GF-D8 (cell line): Measurements from ENCODE around the gene TSGA10.
"Not testable (repeated sequence)": the region's sequence is repeated elsewhere in the genome, so short reads cannot be mapped to it uniquely, and the experiment has no call there.

Source experiments
- DNase-seq: peaks from one replicate; lab custom pipeline; 2025; lab: John Stamatoyannopoulos, UW

TSGA10 gene, protein sequence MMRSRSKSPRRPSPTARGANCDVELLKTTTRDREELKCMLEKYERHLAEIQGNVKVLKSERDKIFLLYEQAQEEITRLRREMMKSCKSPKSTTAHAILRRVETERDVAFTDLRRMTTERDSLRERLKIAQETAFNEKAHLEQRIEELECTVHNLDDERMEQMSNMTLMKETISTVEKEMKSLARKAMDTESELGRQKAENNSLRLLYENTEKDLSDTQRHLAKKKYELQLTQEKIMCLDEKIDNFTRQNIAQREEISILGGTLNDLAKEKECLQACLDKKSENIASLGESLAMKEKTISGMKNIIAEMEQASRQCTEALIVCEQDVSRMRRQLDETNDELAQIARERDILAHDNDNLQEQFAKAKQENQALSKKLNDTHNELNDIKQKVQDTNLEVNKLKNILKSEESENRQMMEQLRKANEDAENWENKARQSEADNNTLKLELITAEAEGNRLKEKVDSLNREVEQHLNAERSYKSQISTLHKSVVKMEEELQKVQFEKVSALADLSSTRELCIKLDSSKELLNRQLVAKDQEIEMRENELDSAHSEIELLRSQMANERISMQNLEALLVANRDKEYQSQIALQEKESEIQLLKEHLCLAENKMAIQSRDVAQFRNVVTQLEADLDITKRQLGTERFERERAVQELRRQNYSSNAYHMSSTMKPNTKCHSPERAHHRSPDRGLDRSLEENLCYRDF

DNA sequence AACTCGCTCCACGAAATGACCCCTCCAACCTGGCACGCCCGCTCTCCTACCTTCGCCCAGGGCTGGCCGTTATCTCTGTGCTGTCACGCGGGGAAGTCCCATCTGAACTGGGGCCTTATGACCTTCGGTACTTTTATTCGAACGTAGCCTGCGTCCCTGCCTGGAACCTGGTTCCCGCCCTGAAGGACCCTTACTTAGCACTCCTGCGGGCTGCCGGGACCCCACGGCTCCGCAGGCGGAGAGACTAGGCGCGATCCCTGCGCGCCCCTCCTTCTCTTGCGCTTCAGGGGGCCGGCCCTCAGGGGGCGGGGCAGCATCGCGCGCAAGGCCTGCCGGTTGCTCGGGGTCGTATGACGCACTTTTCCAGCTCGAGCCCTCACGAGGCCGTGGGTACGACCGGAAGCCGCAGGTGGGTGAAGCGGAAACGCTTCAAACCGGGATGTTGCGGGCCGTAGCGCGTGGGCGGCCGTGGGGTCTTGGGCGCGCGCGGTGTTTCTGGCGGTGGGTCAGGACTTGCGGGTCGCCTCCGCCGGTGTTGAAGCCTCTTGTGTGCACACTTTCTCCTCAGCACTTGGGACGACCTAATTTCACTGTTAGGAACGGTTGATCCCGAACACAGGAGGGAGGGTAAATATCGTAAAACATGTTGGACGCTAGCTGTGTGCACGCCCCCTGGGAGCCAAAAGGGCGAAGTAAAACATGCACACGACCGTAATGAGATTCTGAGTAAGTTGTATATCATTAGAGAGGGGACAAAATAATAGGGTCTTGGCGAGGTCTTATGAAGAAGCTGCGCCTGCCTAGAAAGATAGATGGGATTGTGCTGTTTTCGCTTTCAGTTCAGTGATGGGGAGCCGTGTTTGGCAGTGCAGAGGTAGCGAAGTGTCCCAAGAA is at the start of gene TSGA10, which contains the start of gene LIPT1:
TSS of gene TSGA10 (minus strand) at position 300 of the 894 bp plus-strand sequence. CDS start 45,503 bp downstream, outside the sequence.
TSS of gene LIPT1 (plus strand) at position 325 of the 894 bp plus-strand sequence. CDS start 6,991 bp downstream, outside the sequence.
- peak; percentile 67 for DNase-seq

DNA sequence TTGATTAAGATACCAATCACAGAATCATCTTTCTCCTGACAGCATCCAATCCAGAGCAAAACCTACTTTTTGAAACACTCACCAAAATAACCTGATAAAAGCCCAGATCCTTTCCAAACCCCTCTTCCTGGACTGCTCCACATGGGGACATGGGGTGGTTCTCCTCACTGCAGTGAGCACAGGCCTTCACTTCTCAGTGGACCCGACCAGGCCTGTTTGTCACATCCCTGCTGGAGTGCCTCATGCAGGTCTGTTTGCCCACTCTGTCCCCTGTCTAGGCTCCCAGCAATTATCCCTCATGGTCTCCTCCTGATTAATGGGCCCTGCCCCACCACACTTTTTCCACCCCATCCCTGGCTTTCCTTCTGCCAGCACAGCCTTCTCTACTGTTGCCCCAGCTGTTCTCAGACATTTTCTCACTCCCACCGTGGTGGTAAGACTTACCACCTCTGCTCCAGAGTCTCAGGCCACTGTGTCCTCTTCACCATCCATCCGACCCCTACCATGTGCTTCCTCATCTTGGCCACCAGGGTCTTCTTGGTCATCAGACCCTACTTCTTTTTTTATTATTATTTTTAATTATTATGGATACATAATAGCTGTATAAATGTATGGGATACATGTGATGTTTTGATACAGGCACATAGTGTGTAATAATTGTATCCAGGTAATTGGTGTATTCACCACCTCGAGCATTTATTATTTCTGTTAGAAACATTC is 47.4 kb upstream of the TSGA10 start:
- DNase-seq = no peak

DNA sequence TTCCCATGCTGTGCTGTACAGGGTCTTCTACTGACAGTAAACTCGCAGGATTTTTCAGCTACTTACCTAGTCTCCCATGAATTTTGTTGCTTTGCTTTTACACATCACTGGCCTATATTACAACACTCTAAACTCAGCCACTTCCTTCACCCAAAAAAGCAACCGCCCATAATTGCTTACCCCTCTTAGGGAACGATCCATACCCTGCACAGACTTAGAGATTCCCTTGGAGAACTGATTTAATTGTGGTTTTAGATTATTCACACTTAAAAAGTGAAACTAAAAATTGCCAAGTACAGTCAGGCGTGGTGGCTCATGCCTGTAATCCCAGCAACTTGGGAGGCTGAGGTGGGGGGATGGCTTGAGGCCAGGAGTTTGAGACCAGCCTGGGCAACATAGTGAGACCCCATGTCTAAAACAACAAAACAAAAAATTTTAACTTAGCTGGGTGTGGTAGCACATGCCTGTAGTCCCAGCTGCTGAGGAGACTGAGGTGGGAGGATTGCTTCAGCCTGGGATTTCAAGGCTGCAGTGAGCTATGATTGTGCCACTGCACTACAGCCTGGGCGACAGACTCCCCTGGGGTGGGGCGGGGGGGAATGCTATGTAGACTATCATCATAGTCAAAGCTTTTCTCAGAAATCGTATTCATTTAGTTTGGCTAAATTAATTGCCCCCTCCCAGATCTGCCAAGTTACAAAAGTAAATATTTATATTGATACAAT is 45.5 kb upstream of the TSGA10 start:
- DNase-seq = no peak

DNA sequence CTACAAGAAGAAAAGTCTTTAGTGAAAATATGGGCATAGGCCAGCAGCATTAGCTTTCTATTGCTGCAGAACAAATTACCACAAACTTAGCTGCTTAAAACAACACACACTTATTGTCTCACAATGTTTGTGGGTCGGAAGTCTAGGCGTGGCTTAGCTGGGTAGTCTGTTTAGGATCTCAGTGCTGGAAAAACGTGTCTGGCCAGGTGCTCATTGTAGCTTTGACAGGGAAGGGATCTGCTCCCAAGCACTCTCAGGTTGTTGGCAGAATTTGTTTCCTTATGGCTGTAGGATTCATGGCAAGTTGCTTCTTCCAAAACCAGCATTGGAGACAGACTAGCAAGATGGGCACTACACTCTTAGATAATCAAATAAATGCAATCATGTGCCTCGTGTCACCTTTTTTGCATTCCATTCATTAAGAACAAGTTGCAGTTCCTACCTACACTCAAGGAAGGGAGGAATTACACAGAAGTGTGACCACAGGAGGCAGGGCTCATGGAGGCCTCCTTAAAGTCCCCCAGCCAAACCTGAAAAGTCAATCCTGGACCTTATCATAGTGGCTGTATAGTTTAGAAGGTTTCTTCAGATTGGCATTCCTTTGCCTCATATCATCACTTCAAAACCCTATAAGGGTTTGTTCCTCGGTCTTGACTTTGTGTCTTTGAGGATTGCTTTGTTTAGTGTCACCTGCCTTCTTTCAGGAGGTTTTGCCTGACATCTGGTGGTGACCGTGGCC is 43.5 kb upstream of the TSGA10 start:
- DNase-seq = no peak

DNA sequence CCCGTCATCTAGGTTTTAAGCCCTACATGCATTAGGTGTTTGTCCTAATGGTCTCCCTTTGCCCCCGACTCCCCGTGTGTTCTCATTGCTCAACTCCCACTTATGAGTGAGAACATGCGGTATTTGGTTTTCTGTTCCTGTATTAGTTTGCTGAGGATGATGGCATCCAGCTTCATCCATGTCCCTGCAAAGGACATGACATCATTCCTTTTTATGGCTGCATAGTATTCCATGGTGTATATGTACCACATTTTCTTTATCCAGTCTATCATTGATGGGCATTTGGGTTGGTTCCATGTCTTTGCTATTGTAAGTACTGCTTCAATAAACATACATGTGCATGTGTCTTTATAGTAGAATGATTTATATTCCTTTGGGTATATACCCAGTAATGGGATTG is 37.6 kb upstream of the TSGA10 start:
- DNase-seq = not testable (repeated sequence)

DNA sequence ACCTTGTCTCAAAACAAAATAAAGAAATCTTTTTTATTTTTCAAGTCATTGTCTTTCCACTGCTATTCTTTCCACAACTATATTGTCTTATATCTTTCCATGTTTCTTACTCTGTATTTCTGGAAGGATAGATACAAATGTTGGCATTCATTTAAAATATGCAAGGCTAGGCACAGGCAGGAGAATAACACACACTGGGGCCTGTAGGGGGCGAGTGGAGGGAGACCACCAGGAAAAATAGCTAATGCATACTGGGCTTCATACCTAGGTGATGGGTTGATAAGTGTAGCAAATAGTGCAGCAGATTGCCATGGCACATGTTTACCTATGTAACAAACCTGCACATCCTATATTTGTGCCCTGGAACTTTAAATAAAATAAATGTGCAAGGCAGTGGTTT is 35.8 kb upstream of the TSGA10 start:
- no peak for DNase-seq

DNA sequence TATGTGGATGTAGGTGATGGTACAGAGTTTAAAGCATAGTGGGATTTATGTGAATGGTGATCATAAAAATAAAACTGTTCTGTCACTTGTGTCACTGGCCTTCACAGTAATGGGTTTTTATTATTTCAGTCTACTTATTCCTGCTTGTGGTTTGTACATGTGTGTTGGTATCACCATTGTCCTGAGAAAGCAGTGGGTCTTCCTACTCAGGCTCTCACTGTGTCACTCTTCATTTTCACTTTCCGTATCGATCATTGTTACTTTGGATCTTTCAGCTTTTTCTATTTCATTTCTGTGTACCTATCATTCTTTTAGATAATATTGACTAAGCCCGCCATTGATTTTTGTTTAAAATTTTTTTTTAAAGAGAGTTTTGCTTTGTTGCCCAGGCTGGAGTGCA is 33.6 kb upstream of the TSGA10 start:
- DNase-seq = no peak

DNA sequence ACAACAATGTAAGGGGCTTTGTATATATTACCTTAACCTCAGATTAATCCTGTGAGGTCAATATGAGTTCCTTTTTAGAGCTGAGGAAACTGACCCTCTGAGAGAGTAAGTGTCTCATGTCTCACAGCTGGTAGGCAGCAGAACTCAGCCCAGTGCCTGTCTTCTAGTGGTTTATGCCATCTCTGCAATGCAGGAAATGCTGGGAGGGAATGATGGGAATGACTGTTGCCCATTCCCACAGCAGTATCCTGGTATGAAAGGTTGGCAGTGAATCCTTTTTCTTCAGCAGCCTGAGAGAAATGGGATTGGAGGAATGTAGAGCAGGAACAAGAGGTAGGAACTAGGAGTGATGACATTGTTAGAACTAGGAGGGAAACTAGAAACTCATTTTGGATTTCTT is 32.3 kb upstream of the TSGA10 start:
- DNase-seq = no peak

DNA sequence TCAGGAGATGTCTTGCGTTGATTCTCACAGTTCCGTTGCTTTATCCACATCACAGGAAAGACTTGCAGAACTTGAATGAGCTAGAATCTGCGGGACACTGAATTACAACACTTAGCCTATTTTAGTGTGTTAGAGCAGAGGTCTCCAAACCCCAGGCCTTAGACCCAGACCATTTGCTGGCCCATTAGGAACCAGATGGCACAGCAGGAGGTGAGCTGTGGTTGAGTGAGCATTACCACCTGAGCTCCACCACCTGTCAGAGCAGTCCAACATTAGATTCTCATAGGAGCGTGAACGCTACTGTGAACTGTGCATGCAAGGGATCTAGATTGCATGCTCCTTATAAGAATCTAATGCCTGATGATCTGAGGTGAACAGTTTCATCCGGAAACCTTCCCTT is 30.1 kb upstream of the TSGA10 start:
- no peak for DNase-seq

DNA sequence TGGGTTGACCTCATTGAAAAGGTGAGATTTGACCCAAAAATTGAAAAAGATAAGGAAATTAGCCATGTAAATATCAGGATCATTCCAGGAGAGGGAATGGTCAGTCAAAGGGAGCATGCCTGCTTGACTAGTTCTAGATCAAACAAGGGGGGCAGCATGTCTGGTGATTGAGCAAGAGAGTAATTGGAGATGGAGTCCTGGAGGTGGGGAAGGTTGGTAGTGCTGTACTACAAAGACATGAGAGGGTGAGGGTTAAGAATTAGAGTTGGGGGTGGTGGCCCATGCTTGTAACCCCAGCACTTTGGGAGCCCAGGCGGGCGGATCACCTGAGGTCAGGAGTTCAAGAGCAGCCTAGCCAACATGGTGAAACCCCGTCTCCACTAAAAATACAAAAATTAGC is 28.3 kb upstream of the TSGA10 start:
- DNase-seq = no peak

DNA sequence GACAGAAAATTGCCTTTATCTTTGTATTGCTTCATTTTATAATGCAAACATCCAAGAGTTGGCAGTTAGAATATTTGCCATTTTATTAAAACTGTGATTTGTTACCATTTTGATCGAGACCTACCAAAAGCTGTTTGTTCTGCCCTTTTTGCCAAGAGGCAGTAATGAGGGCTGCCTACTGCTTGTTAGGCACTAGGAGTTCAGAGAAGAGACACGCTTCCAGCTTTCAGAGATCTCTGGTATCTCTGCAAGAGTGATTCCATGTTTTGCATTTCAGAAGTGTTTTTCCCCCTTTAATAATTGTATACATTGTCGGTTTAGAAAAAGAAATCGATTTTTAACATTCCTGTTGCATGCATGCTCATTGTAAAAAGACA is 26.9 kb upstream of the TSGA10 start:
- no peak for DNase-seq

DNA sequence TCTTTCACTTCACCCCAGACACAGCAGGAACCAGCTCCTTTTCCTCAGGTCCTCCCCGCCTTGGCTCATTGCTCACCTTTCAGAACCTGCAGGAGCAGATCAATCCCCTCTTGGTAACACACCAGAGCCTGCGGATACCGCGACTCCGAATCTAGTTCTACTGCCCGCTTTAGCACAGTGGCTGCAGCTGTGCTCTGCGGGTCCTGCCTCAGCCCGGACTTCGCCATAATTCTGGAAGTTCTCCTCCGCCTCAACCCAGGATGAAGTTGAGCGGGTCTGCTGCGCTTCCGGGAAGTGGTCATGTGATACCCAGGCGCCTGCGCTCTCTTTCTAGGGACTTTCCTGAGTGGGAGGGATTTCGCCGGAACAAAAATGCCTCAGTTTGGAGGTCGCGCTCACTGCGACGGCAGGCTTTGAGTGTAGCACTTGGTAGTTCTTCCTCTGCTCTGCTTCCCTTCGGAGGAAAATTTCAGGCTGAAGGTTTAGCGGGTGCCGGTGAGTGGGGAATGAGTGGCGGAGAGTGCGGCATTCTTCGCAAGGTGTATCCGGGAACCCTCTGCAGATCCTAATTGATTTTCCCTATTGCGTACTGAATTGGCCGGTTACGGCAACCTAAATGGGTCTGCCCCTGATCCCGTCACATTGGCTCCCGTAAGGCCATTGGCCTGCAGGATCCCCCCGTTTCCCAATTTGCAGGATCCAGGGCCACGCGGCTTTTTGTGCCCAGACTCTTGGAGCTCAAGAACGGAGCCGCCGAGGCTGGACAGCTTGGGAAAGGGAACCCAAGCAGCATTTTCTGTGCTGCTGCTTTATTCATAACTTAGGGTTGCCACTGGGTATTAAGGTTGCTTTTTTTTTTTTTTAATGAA is 26.2 kb upstream of the TSGA10 start, which contains the start of the genes MITD1 and MRPL30:
TSS of gene MITD1 (minus strand) at position 304 of the 869 bp plus-strand sequence. CDS start at position 227, 77 bp downstream.
TSS of gene MRPL30 (plus strand) at position 430 of the 869 bp plus-strand sequence. CDS start 5,020 bp downstream, outside the sequence.
- peak; percentile 87 for DNase-seq

DNA sequence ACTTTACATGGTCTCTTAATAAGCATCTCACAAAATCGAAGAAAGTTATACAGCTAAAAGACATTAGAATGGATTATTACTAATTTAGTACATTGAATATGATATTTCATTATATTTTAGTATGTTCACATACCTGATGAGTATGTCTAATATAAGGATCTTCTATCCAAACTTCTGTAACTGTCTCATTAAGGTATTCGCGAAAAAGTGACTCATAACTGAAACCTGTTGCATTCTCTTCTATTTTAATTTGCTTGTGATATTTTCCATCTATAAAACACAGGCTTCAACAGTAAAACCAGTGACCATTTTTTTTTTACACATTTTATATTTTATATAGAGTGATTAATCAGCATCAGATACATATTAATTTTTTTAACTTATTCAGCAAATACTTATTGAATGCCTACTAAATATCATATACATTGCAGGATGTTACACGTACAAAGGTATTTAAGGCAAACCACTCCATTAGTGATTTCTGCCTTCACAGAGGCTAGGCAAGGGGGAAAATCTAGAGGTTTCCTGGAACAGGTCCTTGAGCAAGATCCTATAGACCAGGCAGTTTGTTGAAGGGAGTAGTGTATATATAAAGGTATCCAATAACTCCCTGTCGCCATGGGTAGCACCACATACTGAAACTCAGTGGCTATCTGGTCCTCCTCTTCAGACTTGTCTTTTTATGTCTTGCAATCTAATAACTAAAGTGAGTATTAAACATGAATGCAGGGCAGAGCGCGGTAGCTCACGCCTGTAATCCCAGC is 16.8 kb upstream of the TSGA10 start:
- no peak for DNase-seq

DNA sequence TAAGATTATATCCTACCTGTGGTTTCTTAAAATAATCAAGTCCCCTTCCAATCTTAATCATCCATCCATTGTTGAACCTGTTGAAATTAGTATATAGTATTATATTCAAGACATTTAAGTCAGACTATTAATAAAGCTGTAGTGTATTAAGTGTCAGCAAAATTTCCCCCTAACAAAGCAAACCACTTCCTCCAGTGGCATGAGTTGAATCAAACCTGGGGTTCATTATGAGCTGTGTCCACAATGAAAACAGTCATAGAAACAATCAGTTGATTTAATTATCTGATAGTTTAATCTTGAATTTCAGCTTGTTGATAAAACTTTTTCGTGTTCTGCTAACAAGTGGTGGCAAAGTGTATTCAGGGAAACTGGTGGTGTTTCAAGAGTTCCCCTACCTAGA is 14.8 kb upstream of the TSGA10 start:
- no peak for DNase-seq

DNA sequence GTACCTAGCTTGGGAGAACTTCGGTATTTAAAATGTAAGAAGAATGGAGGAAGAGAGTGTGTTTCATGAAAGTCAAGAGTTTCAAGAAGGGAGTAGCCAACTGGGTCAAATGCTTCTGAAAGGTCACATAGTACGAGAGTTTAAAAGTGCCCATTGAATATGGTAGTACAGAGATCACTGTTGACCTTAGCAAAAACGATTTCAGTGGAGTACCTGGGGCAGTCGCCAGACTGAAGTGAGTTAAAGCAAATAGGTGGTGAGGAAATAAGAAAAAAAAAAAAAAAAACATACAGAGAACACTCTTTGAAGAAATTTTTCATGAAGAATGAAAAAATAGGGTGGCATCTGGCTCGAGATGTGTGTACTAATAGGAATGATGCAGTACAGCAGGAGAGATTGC is 11.5 kb upstream of the TSGA10 start:
- no peak for DNase-seq

DNA sequence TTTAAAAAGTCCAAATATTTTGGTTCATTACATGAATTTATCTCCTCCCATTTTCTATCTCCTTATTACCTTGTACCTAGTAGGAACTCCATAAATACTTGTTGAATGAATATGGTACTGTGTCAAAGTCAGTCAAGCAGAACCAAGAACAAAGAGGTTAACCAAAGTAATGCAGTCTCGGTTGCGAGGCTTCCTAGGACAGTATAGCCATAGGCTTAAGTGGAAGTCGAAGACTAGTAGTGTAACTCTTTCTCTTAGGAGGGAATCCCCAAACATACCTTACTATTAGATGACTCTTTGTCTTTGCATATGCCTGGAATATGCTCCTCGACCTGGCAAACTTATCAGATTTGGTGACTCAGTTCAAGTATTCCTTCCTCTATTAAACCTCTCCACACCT is 4.9 kb upstream of the TSGA10 start:
- no peak for DNase-seq

DNA sequence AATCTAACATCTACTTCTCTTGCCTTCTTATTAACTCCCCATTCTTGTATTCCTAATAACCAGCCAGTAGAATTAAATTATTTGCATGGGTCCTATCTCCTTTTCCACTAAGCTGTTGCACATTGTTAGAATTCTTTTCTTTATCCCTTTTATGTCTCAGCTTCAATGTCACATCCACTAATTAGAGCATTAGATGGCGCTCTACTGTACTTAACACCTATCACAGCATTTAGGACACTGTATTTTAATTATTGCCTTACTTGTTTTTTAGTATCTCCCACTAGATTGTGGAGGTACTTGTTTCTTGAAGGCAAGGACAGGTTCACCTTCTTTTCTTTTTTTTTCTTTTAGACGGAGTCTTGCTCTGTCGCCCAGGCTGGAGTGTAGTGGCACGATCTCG is 3.9 kb upstream of the TSGA10 start:
- no peak for DNase-seq

DNA sequence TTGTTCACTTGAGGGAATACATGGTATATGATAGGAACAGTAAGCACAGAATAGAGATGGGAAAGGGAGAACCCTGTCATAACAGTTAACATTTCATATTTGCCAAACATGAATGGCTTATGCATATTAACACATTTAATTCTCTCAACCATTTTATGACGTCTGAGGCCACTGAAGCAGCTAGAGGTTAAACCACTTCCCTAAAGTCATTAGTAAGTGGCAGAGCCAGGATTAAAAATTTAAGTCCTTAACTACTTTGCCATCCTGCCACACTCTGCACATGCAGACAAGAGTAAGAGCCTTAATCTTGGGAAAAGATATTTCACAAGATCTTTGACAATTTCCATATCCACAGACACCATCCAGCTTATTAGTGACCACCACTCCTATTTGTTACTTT is 2.1 kb upstream of the TSGA10 start:
- DNase-seq = no peak
